HG03280 (cell line): ENCODE results near the gene SYTL2.

ENCODE experiments used
- ATAC-seq: cut with Tn5 transposase; IDR thresholded peaks from one replicate; pipeline ENCODE4 v1.9.1; 2021; ENCODE audit warnings: mild to moderate bottlenecking, moderate library complexity; ENCODE audit not compliant: unreplicated experiment

SYTL2 gene

GRCh38 chr11:85737738-85738137 lies 73.2 kb downstream of the SYTL2 start:
- ATAC-seq: no peak

- no peak for ATAC-seq
Observed at GRCh38 chr11:85735876-85736460, 75.0 kb downstream of the SYTL2 start.

GRCh38 chr11:85732965-85733364 lies 78.0 kb downstream of the SYTL2 start:
- ATAC-seq: no peak

GRCh38 chr11:85726381-85726780 lies 84.6 kb downstream of the SYTL2 start:
- no peak for ATAC-seq

GRCh38 chr11:85725510-85726258 lies 85.3 kb downstream of the SYTL2 start:
- no peak for ATAC-seq

GRCh38 chr11:85724748-85725465 lies 86.0 kb downstream of the SYTL2 start:
- ATAC-seq: no peak

GRCh38 chr11:85723088-85723487 lies 87.9 kb downstream of the SYTL2 start:
- no peak for ATAC-seq

GRCh38 chr11:85721191-85721590 lies 89.8 kb downstream of the SYTL2 start:
- no peak for ATAC-seq

GRCh38 chr11:85718991-85719807 lies 91.7 kb downstream of the SYTL2 start:
- no peak for ATAC-seq

- no peak for ATAC-seq
Observed at GRCh38 chr11:85718126-85718943, 92.6 kb downstream of the SYTL2 start.

GRCh38 chr11:85717429-85717828 lies 93.5 kb downstream of the SYTL2 start:
- ATAC-seq: no peak

GRCh38 chr11:85712953-85713352 lies 98.0 kb downstream of the SYTL2 start:
- ATAC-seq: no peak

GRCh38 chr11:85710917-85711316 lies 100.0 kb downstream of the SYTL2 start:
- no peak for ATAC-seq

- ATAC-seq: no peak
Observed at GRCh38 chr11:85709941-85710702, 100.8 kb downstream of the SYTL2 start.

- no peak for ATAC-seq
Observed at GRCh38 chr11:85705800-85706199, 105.1 kb downstream of the SYTL2 start.

- no peak for ATAC-seq
Observed at GRCh38 chr11:85704967-85705366, 106.0 kb downstream of the SYTL2 start.

GRCh38 chr11:85699957-85700741 lies 110.8 kb downstream of the SYTL2 start:
- peak; percentile 76 for ATAC-seq

- no peak for ATAC-seq
Observed at GRCh38 chr11:85698195-85698594, 112.7 kb downstream of the SYTL2 start.

- no peak for ATAC-seq
Observed at GRCh38 chr11:85697747-85698146, 113.2 kb downstream of the SYTL2 start.
